Measurements from ENCODE around the gene PHLDB3. TPM values are rescaled to one million over a fixed set of nuclear protein-coding genes. Genes with fewer than 3 reads are reported as not detected.
"Not testable (repeated sequence)": the region's sequence is repeated elsewhere in the genome, so short reads cannot be mapped to it uniquely, and the experiment has no call there.

Gene PHLDB3
- total RNA-seq, 1 donor from 2014 or later = 3.4 TPM

DNA sequence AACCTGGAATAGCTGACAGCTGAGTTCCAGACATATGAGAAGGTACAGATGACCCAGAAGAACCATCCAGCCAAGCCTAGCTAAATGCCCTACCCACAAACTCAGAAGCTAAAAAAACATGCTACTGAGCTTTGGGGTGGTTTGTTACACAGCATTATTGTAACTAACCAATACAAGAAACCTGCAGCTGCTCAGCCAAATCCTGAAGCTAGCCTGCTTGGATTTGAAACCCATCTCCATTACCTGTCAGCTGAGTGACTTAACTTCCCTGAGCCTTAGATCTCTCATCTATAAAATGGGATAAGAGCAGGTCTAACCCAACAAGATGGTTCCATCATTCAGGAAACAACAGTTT lies 64.9 kb downstream of the PHLDB3 start:
- H3K36me3 ChIP-seq = no peaks in the 10 kb centered on the region
- H3K4me3 ChIP-seq = no peak overlapping the region
- H3K36me3 Mint-ChIP-seq = no peaks in the 10 kb centered on the region
- no peaks in the 10 kb centered on the region for H3K27me3 ChIP-seq
- no peak overlapping the region for H2AFZ ChIP-seq (replicated peaks)
- no peaks in the 10 kb centered on the region for H3K4me1 Mint-ChIP-seq
- no peaks in the 10 kb centered on the region for H3K9me3 ChIP-seq (ENCODE audit: low read depth)
- H4K20me1 ChIP-seq (ENCODE audit: low read depth) = no peaks in the 10 kb centered on the region
- H3K4me3 Mint-ChIP-seq = no peak overlapping the region
- H3K9ac ChIP-seq = no peak overlapping the region
- no peak overlapping the region for H3K27ac Mint-ChIP-seq
- no peaks in the 10 kb centered on the region for H3K27me3 Mint-ChIP-seq (ENCODE audit: insufficient read depth, low read depth)
- TF ChIP-seq EZH2 (IDR thresholded peaks at IDR 0.05) (no peak), EZH2phosphoT487 (IDR thresholded peaks at IDR 0.05) (no peak)
- TF ChIP-seq, protein P1, sequence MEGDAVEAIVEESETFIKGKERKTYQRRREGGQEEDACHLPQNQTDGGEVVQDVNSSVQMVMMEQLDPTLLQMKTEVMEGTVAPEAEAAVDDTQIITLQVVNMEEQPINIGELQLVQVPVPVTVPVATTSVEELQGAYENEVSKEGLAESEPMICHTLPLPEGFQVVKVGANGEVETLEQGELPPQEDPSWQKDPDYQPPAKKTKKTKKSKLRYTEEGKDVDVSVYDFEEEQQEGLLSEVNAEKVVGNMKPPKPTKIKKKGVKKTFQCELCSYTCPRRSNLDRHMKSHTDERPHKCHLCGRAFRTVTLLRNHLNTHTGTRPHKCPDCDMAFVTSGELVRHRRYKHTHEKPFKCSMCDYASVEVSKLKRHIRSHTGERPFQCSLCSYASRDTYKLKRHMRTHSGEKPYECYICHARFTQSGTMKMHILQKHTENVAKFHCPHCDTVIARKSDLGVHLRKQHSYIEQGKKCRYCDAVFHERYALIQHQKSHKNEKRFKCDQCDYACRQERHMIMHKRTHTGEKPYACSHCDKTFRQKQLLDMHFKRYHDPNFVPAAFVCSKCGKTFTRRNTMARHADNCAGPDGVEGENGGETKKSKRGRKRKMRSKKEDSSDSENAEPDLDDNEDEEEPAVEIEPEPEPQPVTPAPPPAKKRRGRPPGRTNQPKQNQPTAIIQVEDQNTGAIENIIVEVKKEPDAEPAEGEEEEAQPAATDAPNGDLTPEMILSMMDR (IDR thresholded peaks at IDR 0.05) = no peak
- no peak overlapping the region for H3K4me2 ChIP-seq
- H3K9me3 Mint-ChIP-seq = no peaks in the 10 kb centered on the region
- H3F3A ChIP-seq (ENCODE audit: low read depth) = no peaks in the 10 kb centered on the region
- no peak overlapping the region for H3K27ac ChIP-seq
- DNase-seq (ENCODE audit: low spot score) = no peak
- H3K79me2 ChIP-seq (ENCODE audit: low read depth) = no peaks in the 10 kb centered on the region
- no peaks in the 10 kb centered on the region for H3K4me1 ChIP-seq

DNA sequence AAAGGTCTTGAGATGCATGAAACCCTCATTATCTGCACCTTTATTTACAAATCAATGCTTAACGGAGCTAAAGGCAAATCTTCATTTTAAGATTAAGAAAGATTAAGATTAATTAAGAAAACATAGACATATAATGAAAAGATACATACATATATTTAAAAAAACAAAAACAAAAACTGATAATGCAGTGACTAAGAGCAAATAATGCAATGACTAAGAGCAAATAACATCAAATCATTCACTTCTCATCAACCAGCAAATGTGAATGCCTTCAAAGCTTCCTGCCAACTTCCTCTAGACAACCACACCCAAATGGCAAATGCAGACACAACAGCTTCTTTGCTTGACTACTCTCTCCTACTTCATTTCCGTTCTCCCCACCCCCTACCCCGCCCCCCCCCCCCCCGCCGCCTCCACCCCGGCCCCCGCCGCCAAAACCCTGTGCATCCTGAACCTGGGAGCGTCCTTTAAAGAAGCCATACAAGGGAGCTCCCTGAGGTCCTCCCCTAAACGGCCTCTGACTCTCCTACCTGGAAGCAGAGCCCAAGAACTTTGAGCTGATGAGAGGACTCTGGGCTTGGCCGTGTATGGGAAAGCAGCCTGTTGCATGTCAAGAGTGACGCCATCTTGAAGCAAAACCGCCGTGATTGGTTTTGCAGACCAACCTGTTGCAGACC lies 65.4 kb downstream of the PHLDB3 start:
- H3K9me3 ChIP-seq (ENCODE audit: low read depth) = no peaks in the 10 kb centered on the region
- H3K79me2 ChIP-seq (ENCODE audit: low read depth) = no peaks in the 10 kb centered on the region
- H3F3A ChIP-seq (ENCODE audit: low read depth) = no peaks in the 10 kb centered on the region
- H3K4me2 ChIP-seq = no peak overlapping the region
- H3K4me1 Mint-ChIP-seq = no peaks in the 10 kb centered on the region
- H4K20me1 ChIP-seq (ENCODE audit: low read depth) = no peaks in the 10 kb centered on the region
- H3K4me1 ChIP-seq = no peaks in the 10 kb centered on the region
- H3K36me3 ChIP-seq = no peaks in the 10 kb centered on the region
- H3K9me3 Mint-ChIP-seq = no peaks in the 10 kb centered on the region
- no peak overlapping the region for H2AFZ ChIP-seq (replicated peaks)
- no peak overlapping the region for H3K27ac Mint-ChIP-seq
- H3K9ac ChIP-seq = no peak overlapping the region
- TF ChIP-seq EZH2phosphoT487 (IDR thresholded peaks at IDR 0.05) = no peak
- no peak overlapping the region for H3K27ac ChIP-seq
- no peaks in the 10 kb centered on the region for H3K27me3 ChIP-seq
- no peaks in the 10 kb centered on the region for H3K36me3 Mint-ChIP-seq
- H3K27me3 Mint-ChIP-seq (ENCODE audit: insufficient read depth, low read depth) = no peaks in the 10 kb centered on the region
- H3K4me3 ChIP-seq = no peak overlapping the region
- no peak for DNase-seq (ENCODE audit: low spot score)
- H3K4me3 Mint-ChIP-seq = no peak overlapping the region

DNA sequence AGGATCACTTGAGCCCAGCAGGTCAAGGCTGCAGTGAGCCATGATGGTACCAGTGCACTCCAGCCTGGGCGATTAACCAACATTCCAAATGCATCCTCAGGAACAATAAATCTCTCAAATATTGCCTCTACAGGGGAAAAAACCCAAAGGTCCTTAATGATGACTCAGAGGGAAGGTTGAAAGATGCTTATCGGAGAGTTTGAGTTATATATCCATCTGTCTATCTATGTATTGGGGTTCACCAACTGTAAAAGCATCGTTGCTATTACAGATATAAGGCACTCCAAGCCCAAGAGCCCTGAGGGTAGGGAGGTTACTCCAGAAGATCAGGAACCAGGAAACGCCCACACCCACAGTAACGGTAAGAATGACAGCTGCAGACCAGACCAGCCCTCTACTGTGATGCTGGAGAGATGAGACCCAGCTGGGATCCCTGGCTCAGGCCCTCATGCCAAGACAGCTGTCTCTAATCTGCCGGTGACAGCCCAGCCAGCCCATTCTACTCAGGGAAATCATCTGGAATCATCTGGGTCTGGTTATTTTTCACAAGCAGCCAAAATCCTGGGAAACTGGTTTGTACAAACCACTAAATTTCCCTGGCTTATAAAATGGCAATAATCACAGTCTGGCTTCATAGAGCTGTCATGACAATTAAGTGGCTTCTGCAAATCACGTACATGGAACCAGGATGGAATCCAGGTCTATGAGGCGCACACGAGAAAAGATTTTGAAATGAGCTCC lies 66.1 kb downstream of the PHLDB3 start:
- Histone ChIP-seq H4K20me1 (ENCODE audit: low read depth) (no peaks in the 10 kb centered on the region), H3K27me3 (no peaks in the 10 kb centered on the region), H3K4me1 (no peaks in the 10 kb centered on the region), H2AFZ (replicated peaks) (no peak overlapping the region), H3K4me3 (no peak overlapping the region), H3K4me2 (no peak overlapping the region), H3K9me3 (ENCODE audit: low read depth) (no peaks in the 10 kb centered on the region), H3K79me2 (ENCODE audit: low read depth) (no peaks in the 10 kb centered on the region), H3F3A (ENCODE audit: low read depth) (no peaks in the 10 kb centered on the region), H3K9ac (no peak overlapping the region), H3K27ac (no peak overlapping the region), H3K36me3 (no peaks in the 10 kb centered on the region)
- TF ChIP-seq, protein P1 (IDR thresholded peaks at IDR 0.05) = no peak
- TF ChIP-seq EZH2 (IDR thresholded peaks at IDR 0.05) = no peak
- no peak for TF ChIP-seq EZH2phosphoT487 (IDR thresholded peaks at IDR 0.05)
- Mint-ChIP-seq H3K27ac (no peak overlapping the region), H3K27me3 (ENCODE audit: insufficient read depth, low read depth) (no peaks in the 10 kb centered on the region), H3K9me3 (no peaks in the 10 kb centered on the region), H3K4me1 (no peaks in the 10 kb centered on the region), H3K36me3 (no peaks in the 10 kb centered on the region), H3K4me3 (no peak overlapping the region)
- no peak for DNase-seq (ENCODE audit: low spot score)

DNA sequence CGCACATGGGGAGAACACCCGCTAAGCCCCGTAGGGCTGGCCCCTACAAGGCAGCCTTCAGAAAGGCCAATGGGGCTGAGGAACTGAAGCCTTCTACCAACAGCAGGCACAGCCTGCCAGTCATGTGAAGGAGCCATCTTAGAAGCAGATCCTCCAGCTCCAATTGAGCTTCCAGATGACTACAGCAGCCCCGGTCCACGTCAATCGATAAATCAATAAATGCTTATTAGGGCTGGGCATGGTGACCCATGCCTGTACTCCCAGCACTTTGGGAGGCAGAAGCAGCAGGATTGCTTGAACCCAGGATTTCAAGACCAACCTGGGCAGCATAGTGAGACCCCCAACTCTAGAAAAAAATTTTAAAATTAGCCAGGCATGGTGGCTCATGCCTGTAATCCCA lies 66.8 kb downstream of the PHLDB3 start:
- Histone ChIP-seq H3K4me3 (no peak overlapping the region), H3K36me3 (no peaks in the 10 kb centered on the region), H3K4me1 (no peaks in the 10 kb centered on the region), H3K9me3 (ENCODE audit: low read depth) (no peaks in the 10 kb centered on the region), H3K9ac (no peak overlapping the region), H3K27ac (no peak overlapping the region), H3K79me2 (ENCODE audit: low read depth) (no peaks in the 10 kb centered on the region), H2AFZ (replicated peaks) (no peak overlapping the region), H4K20me1 (ENCODE audit: low read depth) (no peaks in the 10 kb centered on the region), H3K4me2 (no peak overlapping the region), H3F3A (ENCODE audit: low read depth) (no peaks in the 10 kb centered on the region), H3K27me3 (no peaks in the 10 kb centered on the region)
- Mint-ChIP-seq H3K9me3 (no peaks in the 10 kb centered on the region), H3K4me1 (no peaks in the 10 kb centered on the region), H3K27ac (no peak overlapping the region), H3K4me3 (no peak overlapping the region), H3K27me3 (ENCODE audit: insufficient read depth, low read depth) (peaks cover 6% of the 10 kb centered on the region), H3K36me3 (no peaks in the 10 kb centered on the region)
- DNase-seq (ENCODE audit: low spot score) = no peak
- TF ChIP-seq, protein P1 (IDR thresholded peaks at IDR 0.05) = no peak
- TF ChIP-seq EZH2 (IDR thresholded peaks at IDR 0.05) = no peak
- TF ChIP-seq EZH2phosphoT487 (IDR thresholded peaks at IDR 0.05) = no peak

DNA sequence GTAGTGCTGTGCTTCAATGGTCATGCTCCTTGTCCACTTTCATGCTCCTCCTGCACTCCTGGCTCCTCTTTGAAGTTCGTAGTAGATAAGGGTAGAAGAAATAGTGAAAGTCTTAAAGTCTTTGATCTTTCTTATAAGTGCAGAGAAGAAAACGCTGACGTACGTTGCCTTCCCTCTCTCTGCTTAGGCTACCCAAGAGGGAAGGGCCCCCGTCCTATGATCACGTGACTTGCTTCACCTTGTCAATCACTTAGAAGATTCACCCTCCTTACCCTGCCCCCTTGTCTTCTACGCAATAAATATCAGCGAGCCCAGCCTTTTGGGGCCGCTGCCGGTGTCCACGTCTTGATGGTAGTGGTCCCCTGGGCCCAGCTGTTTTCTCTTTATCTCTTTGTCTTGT lies 67.3 kb downstream of the PHLDB3 start:
- not testable (repeated sequence) for H3F3A ChIP-seq (ENCODE audit: low read depth); H3K4me2 ChIP-seq; H4K20me1 ChIP-seq (ENCODE audit: low read depth); H3K27ac ChIP-seq; H3K9me3 ChIP-seq (ENCODE audit: low read depth); H3K9me3 Mint-ChIP-seq; H2AFZ ChIP-seq (replicated peaks); H3K27me3 ChIP-seq; H3K4me1 Mint-ChIP-seq; H3K27me3 Mint-ChIP-seq (ENCODE audit: insufficient read depth, low read depth); H3K79me2 ChIP-seq (ENCODE audit: low read depth); DNase-seq (ENCODE audit: low spot score); H3K9ac ChIP-seq; H3K36me3 Mint-ChIP-seq; H3K4me1 ChIP-seq; H3K4me3 ChIP-seq; H3K27ac Mint-ChIP-seq; H3K4me3 Mint-ChIP-seq; H3K36me3 ChIP-seq

Data from neural progenitor cell (in vitro differentiated cells).